NCI-H1436 (cell line): ENCODE data around the gene SPATS1.
A peak's percentile ranks its signal among the peaks of the same experiment; 100 is the strongest.
"Not testable (repeated sequence)": the region's sequence is repeated elsewhere in the genome, so short reads cannot be mapped to it uniquely, and the experiment has no call there.

Experiments used
- DNase-seq: peaks from one replicate; lab custom pipeline; 2025; lab: John Stamatoyannopoulos, UW

Gene SPATS1

DNA sequence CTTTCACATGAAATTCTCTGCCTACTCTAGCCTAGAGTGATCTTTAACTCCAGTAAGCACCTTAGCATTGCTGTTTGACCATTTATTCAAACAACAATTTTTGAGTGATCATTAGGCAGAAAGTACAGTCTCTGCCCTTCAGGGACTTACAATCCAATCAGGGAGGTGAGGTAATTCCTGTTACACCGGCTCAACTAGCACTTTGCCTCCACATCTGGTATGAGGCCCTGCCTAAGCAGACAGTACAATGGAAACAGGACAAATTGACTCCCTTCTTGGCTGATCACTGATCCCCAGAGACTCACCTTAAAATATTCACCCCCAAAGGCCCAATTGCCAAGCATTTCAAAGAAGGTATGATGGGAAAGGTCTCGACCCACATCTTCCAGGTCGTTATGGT lies 30.7 kb upstream of the SPATS1 start:
- DNase-seq: no peak

DNA sequence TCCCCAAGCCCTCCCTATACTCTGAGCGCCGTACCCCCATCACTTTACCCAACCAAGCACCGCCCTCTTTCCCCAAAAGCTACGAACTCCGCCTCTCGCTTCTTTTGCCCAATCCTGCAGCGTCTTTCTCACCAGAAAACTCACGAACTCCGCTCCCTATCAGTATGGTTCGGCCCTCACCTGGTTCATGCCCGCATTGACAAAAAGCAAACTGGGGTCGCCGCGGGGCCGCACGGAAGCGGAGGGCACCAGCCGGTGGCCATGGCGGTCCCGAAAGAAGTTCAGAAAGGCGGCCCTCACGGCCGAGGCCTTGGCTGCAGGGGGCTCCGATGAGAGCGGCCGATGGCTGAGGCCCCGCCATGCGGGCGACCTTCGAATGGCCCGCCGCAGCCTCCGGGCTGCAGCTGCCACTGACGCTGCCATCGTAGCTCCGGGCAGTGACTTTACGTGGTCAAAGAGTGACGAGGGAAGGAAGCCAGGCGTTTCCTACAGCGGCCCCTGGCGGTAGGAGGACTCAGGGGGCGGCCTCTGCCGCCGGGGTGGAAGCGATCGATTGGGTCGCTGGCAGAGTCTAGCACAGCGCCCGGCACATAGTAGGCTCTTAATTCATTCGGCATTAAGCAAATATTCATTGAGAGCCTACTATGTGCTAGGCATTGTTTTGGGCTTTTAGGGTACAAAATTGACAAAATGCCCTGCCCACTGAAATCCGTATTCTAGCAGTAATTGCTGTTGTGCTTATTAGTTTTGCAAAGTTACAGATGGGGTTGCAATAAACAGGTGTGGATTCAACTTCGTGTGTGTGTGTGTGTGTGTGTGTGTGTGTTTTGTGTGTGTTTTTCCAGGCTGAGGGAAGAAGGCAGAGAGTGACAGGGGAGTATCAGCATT lies 29.3 kb upstream of the SPATS1 start, which contains the start of gene AARS2:
TSS of gene AARS2 (minus strand) at position 447 of the 888 bp plus-strand sequence. CDS start at position 423, 24 bp downstream.
- peak; percentile 83 for DNase-seq

DNA sequence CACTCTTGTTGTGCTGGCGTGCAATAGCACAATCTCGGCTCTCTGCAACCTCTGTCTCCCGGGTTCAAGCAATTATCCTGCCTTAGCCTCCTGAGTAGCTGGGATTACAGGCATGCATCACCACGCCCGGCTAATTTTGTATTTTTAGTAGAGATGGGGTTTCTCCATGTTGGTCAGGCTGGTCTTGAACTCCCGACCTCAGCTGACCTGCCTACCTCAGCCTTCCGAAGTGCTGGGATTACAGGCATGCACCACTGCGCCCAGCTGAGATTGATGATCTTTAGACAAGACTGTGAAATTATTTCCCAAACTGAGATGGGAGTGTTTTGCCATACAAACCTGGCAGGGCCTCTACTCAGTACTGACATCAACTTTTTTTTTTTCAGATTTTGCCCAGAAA lies 27.8 kb upstream of the SPATS1 start:
- DNase-seq: not testable (repeated sequence)

DNA sequence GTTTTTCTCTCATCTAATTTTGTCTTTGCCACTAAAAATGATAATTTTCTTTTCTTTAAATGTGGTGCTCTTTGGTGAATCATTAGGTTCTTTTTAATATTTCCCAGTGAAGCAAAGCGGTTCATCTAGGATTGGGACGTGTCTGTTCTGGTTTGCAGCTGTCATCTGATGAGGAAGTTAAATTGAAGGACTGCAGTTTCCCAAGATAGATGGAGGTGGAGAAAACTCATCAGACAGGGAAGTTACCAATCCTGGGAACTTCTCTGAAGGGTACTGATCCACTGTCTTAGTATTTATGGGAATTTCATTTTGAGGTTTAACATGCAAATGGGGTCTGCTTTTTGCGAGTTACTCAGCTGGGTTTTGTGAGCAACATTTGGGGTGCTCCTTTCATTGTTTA lies 26.9 kb upstream of the SPATS1 start:
- no peak for DNase-seq

DNA sequence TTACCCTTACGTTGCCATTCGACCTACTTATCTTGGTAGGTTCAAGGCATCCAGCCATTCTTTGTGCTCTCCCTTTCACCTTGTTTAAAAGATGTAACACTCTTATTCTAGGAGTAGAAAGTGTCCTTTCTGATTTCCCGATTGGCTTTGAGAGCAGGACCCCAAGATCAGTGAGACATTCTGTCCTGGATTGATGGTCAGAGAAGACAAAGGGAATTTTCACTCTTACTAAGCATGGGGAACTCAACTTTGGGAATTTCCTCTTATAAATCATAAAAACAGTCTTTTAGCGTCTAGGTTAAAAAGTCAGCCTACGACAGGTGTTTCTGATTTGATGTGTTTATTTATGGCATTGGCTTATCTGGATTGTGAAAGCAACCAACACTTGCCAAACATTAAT lies 26.5 kb upstream of the SPATS1 start:
- no peak for DNase-seq

DNA sequence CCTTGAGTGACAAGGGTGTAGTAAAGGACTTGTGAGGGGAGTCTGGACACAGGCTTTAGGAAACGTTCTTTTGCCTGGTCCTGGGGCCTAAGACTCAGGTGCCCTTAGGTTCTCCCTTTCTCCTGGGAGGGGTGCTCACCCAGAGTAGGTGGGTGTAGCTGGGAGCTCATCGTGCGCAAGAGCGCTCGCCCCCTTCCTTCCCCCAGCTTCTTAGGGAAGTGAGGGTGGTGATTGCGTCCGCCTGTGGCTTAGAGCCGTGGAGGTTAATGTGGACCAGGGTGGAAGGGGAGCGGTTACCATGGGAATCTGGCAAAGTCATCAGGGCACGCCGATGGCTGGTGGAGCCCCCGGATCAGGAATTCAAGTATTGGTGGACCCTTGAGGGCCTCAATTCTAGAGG lies 26.0 kb upstream of the SPATS1 start:
- DNase-seq: no peak

DNA sequence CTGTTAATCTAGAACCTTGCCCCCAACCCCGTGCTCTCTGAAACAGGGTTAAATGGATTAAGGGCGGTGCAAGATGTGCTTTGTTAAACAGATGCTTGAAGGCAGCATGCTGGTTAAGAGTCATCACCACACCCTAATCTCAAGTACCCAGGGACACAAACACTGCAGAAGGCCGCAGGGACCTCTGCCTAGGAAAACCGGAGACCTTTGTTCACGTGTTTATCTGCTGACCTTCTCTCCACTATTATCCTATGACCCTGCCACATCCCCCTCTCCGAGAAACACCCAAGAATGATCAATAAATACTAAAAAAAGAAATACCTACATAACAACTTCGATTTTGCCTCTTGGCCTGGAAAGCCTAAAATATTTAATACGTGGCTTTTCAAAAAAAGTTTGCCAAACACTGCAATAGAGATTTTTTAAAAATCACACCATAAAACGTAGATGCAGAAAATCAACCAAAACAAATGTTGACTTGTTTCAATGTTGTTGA lies 25.3 kb upstream of the SPATS1 start:
- DNase-seq: not testable (repeated sequence)

DNA sequence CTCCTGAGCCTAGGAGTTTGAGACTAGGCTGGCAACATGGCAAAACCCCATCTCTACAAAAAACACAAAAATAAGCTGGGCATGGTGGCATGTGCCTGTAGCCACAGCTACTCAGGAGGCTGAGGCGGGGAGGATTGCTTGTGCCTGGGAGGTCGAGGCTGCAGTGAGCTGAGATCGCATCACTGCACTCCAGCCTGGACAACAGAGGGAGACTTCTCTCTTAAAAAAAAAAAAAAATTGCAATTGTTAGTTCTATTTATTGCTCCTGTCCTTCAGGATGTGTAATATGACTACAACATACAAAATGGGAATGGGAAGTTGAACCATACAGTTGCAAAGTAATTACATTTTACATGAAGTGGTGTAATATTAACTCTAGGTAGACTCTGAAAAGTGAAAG lies 21.2 kb upstream of the SPATS1 start:
- no peak for DNase-seq

DNA sequence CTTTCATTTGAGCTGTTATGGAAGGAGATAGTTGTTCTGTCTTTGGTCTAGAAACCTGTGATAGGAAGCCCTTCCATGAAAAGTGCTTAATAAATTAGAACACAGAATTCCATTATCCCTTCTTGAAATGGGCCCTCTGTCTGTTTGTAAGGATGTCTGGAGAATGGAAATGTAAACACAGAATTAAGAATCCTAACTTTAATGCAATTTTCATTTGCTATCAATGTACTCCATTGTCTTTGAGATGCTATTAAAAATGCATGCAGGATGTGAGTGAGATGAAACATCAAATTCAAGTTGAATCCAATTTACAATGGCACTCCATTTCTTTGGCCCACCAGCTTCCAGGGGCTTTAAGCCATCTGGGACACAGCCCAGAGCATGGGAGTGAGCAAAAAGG lies 15.4 kb upstream of the SPATS1 start:
- DNase-seq: no peak

DNA sequence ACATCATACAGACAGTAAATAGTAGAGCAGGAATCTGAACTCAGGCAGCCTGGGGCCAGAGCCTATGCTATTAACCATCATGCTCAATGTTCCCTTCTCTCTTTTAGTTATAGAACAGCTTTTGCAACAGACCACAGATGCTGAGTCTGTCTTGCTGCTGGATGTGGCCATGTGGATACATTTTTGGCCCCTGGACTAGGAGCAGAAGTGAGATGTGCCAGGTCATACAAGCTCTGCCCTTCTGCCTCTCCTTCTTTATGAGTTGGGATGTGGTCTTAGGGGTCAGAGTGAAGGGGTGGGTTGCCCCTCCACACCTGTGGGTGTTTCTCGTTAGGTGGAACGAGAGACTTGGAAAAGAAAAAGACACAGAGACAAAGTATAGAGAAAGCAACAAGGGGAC lies 14.7 kb upstream of the SPATS1 start:
- no peak for DNase-seq

DNA sequence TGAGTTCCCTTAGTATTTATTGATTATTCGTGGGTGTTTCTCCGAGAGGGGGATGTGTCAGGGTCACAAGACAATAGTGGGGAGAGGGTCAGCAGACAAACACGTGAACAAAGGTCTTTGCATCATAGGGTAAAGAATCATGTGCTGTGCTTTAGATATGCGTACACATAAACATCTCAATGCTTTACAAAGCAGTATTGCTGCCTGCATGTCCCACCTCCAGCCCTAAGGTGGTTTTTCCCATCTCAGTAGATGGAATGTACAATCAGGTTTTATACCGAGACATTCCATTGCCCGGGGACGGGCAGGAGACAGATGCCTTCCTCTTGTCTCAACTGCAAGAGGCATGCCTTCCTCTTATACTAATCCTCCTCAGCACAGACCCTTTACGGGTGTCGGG lies 14.2 kb upstream of the SPATS1 start:
- DNase-seq: not testable (repeated sequence)

DNA sequence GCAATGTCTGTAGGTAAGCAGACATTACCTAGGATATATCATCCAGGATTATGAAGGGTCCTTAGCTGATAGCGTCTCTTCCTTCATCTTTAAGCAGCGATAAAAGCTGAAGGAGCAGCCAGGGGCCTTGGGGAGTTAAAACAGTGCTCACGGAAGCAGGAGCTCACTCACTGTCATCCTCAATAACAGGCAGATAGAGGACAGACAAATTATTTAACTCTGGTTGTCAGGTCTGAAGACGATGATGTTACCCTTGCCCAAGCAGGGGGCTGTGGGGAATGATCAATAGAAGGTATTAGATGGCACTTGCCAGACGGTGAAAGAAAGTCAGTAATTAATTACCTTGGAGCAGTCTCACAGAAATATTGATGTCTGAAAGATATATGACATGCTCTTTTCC lies 12.6 kb upstream of the SPATS1 start:
- DNase-seq: no peak

DNA sequence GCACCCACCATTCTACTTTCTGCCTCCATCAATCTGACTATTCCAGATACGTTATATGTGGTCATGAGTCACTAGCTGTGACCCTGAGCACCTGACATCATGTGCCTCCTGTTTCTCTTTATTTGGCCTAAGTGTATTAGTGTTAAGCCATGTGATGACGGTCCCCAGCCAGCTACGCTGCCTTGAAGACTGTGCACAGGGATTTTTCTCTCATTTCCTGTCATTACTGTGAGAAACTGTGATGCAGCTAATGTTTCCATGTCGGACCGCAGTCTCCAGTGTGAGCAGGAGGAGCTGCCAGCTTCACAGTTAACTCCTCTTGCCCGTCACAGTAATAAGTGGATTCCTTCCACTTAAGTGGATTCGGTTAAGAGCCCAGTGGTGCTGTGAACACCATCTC lies 9.9 kb upstream of the SPATS1 start:
- DNase-seq: no peak

DNA sequence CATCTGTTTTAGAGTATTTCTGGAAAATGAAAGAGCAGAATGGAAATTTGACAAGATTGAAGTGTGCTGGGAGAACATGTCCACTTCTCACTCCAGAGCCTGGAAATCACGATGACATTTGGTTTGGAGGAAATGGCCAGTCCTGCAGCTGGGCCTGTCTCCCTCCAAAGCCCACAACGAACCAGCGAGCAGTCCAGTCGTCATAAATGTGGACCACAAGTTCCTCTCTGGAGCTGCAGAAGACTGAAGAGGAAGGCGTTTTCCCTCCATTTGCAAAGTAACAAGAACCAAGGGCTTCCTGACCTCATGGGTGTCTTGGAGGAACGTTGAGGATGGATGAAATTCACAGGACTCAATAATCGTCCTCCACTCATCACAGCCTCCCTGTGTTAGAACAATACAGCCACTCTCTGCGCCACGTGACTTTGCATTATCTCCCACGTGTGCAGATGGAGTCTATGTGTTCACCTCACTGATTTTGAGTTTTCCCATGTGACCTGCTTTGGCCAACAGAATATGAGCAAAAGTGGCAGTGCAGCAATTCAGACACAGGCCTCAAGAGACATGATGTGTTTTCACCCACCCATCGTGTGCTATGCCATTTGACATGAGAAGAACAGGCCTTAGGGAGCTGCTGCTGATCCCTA lies 9.1 kb upstream of the SPATS1 start:
- no peak for DNase-seq

DNA sequence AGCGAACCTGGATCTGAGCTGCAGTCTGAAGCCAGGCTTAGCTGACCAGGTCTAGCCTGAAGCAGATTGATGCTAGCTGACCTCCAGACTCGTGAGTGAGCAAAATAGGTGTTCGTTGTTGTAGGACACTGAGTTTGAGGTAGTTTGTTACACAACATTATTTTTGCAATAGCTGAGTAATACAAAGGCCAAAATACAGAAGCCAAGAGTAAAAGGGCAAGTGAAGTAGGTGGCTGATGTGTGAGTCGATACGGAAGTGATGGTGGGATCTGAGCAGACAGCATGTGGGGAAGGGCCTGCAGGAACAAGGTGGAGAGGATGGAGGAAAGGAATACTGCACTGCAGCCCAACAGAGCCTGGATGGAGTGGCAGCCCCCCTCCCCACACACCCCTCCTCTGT lies 8.5 kb upstream of the SPATS1 start:
- DNase-seq: no peak

DNA sequence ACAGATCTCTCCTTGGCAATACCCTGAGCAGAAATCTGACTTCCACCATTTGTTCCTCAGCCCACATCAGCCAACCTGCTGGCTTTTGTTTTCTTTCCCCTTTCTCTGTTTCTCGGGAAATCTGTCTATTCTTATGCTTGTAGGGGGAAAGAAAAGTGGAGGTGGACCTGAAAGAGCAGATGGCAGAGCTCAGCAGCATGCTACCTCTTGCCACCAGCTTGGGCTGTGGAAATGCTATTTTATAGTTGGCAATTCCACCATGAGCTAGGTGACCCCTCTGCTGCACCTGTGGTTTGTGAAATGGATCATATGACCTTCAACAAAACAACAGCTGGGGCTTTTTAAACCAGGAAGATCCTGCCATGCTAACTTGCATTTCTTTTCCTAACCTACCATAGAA lies 6.8 kb upstream of the SPATS1 start:
- DNase-seq: no peak

DNA sequence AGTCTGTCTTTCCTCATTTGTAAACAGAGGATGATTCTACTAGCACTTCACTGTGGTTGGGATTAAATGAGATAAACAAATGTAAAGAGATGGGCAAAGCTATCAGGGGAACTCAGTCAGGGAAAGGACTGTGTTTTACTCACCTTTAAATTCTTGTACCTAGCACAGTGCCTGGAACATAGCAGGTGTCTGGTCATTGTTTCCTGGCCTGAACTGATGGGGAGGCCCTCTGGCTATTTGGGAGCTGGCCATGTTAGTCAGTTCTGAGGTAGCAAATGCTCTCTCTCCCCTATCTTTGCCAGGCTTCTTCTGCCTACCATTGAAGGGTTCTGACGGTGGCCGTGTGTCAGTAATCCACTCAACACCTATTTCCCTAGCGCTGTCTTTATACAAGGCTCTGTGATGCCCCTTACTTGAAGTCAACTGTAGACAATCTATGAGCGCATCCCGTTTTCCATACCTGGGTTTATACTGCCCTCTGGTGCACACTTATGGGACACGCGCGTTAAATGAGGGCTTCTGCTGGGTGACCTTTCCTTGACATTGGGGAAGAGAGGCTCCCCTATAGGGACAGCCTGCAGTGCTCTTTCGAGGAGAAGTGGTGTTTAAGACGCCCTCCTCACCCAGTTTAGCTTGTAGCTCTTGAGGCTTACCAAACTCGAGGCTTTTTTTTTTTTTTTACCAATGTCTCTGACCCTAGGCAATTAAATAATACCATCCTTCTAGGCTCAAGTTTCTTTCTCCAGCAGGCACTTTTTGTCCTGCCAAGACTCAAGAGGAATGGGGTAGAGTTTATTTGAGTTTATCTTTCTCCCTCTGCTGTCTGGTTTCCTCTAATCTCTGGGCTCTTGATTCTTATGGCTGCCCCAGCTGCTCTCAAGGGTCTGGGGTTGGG lies 4.0 kb upstream of the SPATS1 start:
- peak; percentile 77 for DNase-seq

DNA sequence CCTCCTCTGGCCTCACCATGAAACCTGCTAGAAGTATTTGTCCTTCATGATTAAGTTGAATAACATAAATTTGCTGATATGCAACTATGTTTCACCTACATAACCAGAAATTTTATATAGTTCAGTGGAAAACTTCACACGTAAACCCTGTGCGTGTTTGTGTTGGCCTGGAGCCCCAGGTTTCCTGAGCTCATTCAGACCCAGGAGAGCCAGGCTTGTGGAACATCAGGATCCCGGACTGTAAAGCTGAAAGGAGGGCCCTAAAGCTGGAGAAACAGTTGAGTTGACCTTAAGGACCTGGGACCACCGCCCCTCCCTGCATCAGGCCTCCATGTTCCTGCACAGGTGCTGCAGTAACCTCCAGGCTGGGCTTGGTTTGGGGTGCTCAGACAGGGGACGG lies 3.1 kb upstream of the SPATS1 start:
- no peak for DNase-seq

DNA sequence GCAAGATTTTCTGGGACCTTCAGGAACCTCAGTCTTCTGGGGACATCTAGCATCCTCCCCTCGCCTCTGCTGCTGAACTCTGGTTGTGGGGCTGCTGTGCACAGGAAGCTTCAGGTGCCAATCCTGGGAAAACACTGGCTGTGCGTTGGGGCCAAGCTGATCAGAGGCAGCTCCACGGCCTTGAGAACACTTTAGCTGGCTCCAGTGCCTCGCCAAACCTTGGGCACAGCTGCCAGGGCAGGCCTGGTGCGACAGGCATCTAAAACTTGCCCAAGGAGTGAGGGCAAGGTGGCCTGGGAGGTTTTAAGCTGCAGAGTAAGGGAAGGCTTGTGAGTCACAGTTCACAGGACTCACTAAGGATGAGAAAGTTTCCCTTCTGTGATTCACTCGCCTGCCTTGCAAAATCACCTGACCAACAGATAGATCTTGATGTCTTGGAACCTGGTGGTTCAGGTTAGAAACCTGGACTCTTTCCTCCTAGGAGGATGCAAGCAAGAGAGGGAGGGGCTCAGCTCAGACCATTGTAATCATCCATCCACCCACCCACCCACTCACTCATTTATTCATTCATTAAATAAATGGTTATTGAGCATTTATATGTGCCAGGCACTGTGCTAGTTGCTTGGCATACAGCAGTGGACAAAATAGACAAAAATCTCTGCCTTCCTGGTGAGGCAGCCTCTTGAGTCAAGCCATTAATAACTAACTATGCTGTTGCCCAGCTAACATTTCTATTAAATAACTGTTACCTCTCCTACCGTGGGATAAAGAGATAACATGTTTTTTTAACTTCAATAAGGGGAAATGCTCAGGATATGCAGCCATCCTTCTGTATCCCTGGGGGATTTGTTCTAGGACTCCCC lies 2.5 kb upstream of the SPATS1 start:
- DNase-seq: no peak

DNA sequence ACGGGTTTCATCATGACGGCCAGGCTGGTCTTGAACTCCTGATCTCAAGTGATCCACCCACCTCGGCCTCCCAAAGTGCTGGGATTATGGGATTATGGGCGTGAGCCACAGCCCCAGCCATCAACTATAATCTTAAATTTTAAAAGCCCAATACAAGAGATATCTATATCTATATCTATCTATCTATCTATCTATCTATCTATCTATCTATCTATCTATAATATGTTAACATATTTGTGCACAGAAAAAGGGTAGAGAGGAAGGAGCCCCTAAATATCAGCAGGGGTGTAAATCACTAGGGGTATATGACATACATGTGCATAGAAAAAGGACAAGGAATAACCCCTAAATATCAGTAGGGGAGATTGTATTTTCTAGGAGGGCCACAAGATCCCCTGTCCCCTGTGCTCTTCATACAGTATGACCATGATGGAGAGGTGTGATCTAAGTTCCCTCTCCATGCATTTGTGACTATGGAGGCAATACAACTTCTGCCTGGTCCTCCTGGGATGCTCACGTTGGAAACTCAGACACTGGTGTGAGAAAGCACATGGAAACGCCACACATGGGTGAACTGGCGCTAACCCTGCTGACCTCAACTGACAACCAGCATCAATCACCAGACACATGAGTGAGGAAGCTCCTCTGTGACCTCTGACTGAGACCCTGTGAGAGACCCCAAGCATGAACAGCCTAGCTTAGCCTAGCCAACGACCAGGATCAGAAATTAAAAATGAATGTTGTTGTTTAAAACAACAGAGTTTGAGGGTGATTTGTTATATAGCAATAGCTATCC lies 1.2 kb upstream of the SPATS1 start:
- DNase-seq: no peak
